HG02852 (cell line): ENCODE results near the gene HMCN2.

ENCODE experiments used
- ATAC-seq: cut with Tn5 transposase; IDR thresholded peaks from one replicate; pipeline ENCODE4 v1.9.1; 2021; ENCODE audit warnings: mild to moderate bottlenecking, moderate library complexity; ENCODE audit not compliant: unreplicated experiment

Gene HMCN2

GRCh38 chr9:130341839-130342713 lies 76.5 kb downstream of the HMCN2 start:
- no peak for ATAC-seq

- ATAC-seq: no peak
Measured at GRCh38 chr9:130342714-130343085, 77.1 kb downstream of the HMCN2 start.

- no peak for ATAC-seq
Measured at GRCh38 chr9:130343445-130343918, 77.9 kb downstream of the HMCN2 start.

GRCh38 chr9:130344366-130344765 lies 78.8 kb downstream of the HMCN2 start:
- no peak for ATAC-seq

GRCh38 chr9:130345009-130345896 lies 79.7 kb downstream of the HMCN2 start:
- no peak for ATAC-seq

GRCh38 chr9:130345897-130346385 lies 80.4 kb downstream of the HMCN2 start:
- ATAC-seq: no peak

GRCh38 chr9:130346431-130346830 lies 80.9 kb downstream of the HMCN2 start:
- no peak for ATAC-seq

- ATAC-seq: no peak
Measured at GRCh38 chr9:130347036-130347435, 81.5 kb downstream of the HMCN2 start.

GRCh38 chr9:130347931-130348330 lies 82.4 kb downstream of the HMCN2 start:
- no peak for ATAC-seq

GRCh38 chr9:130348341-130348740 lies 82.8 kb downstream of the HMCN2 start:
- no peak for ATAC-seq

GRCh38 chr9:130348881-130349280 lies 83.3 kb downstream of the HMCN2 start:
- no peak for ATAC-seq

GRCh38 chr9:130349398-130349797 lies 83.8 kb downstream of the HMCN2 start:
- ATAC-seq: no peak

- no peak for ATAC-seq
Measured at GRCh38 chr9:130351343-130351742, 85.8 kb downstream of the HMCN2 start.

GRCh38 chr9:130352081-130352480 lies 86.5 kb downstream of the HMCN2 start:
- ATAC-seq: no peak

GRCh38 chr9:130352586-130353285 lies 87.2 kb downstream of the HMCN2 start:
- no peak for ATAC-seq

GRCh38 chr9:130354378-130354777 lies 88.8 kb downstream of the HMCN2 start:
- no peak for ATAC-seq

GRCh38 chr9:130354806-130355205 lies 89.2 kb downstream of the HMCN2 start:
- ATAC-seq: no peak

GRCh38 chr9:130356033-130356432 lies 90.5 kb downstream of the HMCN2 start:
- ATAC-seq: no peak

GRCh38 chr9:130356877-130357584 lies 91.5 kb downstream of the HMCN2 start:
- ATAC-seq: no peak

- ATAC-seq: no peak
Measured at GRCh38 chr9:130358928-130359327, 93.4 kb downstream of the HMCN2 start.
